DOHH2 (cell line): Measurements from ENCODE around the gene EIF2S1.
"Not testable (repeated sequence)": the region's sequence is repeated elsewhere in the genome, so short reads cannot be mapped to it uniquely, and the experiment has no call there.

ENCODE experiments used
- H3F3A ChIP-seq: fragments of 200-600 bp; sonication (generic), shearing (Covaris generic); 2 replicates; pipeline ENCODE4 v1.6.0; 2016; ENCODE audit warnings: antibody characterized with exemption, mild to moderate bottlenecking; ENCODE audit not compliant: control insufficient read depth, insufficient read depth
- H3K27ac ChIP-seq: fragments of 200-600 bp; sonication (generic); 2 replicates; pipeline ENCODE4 v1.5.1; 2014; ENCODE audit warnings: low read depth, mild to moderate bottlenecking, low read length, moderate library complexity
- H3K27me3 ChIP-seq: fragments of 200-600 bp; sonication (generic); 2 replicates; pipeline ENCODE4 v1.6.1; 2014; ENCODE audit warnings: mild to moderate bottlenecking, low read length, mixed read lengths; ENCODE audit not compliant: control insufficient read depth
- H3K36me3 ChIP-seq: fragments of 200-600 bp; sonication (generic); 2 replicates; pipeline ENCODE4 v1.6.1; 2014; ENCODE audit warnings: mild to moderate bottlenecking, low read length, moderate library complexity, mixed read lengths; ENCODE audit not compliant: control insufficient read depth
- H3K4me1 ChIP-seq: fragments of 200-600 bp; sonication (generic); 2 replicates; pipeline ENCODE4 v1.6.1; 2014; ENCODE audit warnings: mild to moderate bottlenecking, low read length, mixed read lengths; ENCODE audit not compliant: control insufficient read depth
- H3K4me2 ChIP-seq: fragments of 200-600 bp; sonication (generic); 2 replicates; pipeline ENCODE4 v1.6.0; 2014; ENCODE audit warnings: mild to moderate bottlenecking, low read length, moderate library complexity
- H3K4me3 ChIP-seq: fragments of 200-600 bp; sonication (generic); 2 replicates; pipeline ENCODE4 v1.5.1; 2014; ENCODE audit warnings: mild to moderate bottlenecking, low read length, mixed read lengths
- H3K79me2 ChIP-seq: fragments of 200-600 bp; sonication (generic); 2 replicates; pipeline ENCODE4 v1.6.1; 2014; ENCODE audit warnings: mild to moderate bottlenecking, low read length, mixed read lengths; ENCODE audit not compliant: control insufficient read depth
- H3K9me2 ChIP-seq: fragments of 200-600 bp; sonication (generic); replicated peaks from 2 replicates; pipeline ENCODE4 v1.6.1; 2014; ENCODE audit warnings: mild to moderate bottlenecking, low read length, mixed read lengths; ENCODE audit not compliant: control insufficient read depth
- H3K9me3 ChIP-seq: fragments of 200-600 bp; sonication (generic); 2 replicates; pipeline ENCODE4 v1.6.1; 2014; ENCODE audit warnings: antibody characterized with exemption, low read length, mixed read lengths; ENCODE audit not compliant: control insufficient read depth, insufficient read depth
- H4K20me1 ChIP-seq: fragments of 200-600 bp; sonication (generic); 2 replicates; pipeline ENCODE4 v1.6.0; 2014; ENCODE audit warnings: low read depth, mild to moderate bottlenecking, antibody characterized with exemption, low read length, moderate library complexity; ENCODE audit not compliant: control insufficient read depth, insufficient read depth
- CTCF ChIP-seq: fragments of 200-600 bp; sonication (generic); IDR thresholded peaks from one replicate; pipeline ENCODE4 v1.5.1; 2014; ENCODE audit warnings: antibody characterized with exemption, mild to moderate bottlenecking, low read depth, low read length; ENCODE audit not compliant: poor library complexity, severe bottlenecking
- EZH2phosphoT487 ChIP-seq: fragments of 200-600 bp; sonication (generic); IDR thresholded peaks from 2 replicates; pipeline ENCODE4 v1.6.1; 2017; ENCODE audit warnings: borderline replicate concordance, mild to moderate bottlenecking, antibody characterized with exemption, low read length, moderate library complexity, mixed read lengths

Gene EIF2S1

GRCh38 chr14:67400434-67400833 lies 40.3 kb downstream of the EIF2S1 start:
- TF ChIP-seq CTCF (no peak), EZH2phosphoT487 (no peak)
- Histone ChIP-seq H3K4me1 (no peaks in the 10 kb centered on the region), H3K36me3 (no peaks in the 10 kb centered on the region), H3K79me2 (no peaks in the 10 kb centered on the region), H3K27me3 (no peaks in the 10 kb centered on the region; the same call in 1 of the 2 replicates), H3K27ac (no peak overlapping the region), H4K20me1 (no peaks in the 10 kb centered on the region), H3K4me2 (no peak overlapping the region), H3K9me3 (no peaks in the 10 kb centered on the region), H3K4me3 (no peak overlapping the region), H3K9me2 (no peaks in the 10 kb centered on the region), H3F3A (no peaks in the 10 kb centered on the region)

GRCh38 chr14:67405771-67406170 lies 45.6 kb downstream of the EIF2S1 start:
- Histone ChIP-seq H3F3A (no peaks in the 10 kb centered on the region), H4K20me1 (no peaks in the 10 kb centered on the region), H3K27me3 (no peaks in the 10 kb centered on the region; the same call in 1 of the 2 replicates), H3K4me3 (no peak overlapping the region), H3K79me2 (no peaks in the 10 kb centered on the region), H3K9me3 (no peaks in the 10 kb centered on the region), H3K4me2 (no peak overlapping the region), H3K9me2 (no peaks in the 10 kb centered on the region), H3K27ac (no peak overlapping the region), H3K36me3 (no peaks in the 10 kb centered on the region), H3K4me1 (no peaks in the 10 kb centered on the region)
- TF ChIP-seq EZH2phosphoT487 (no peak), CTCF (no peak)

- H3K79me2 ChIP-seq, H3K4me3 ChIP-seq, H3K36me3 ChIP-seq, H3K9me2 ChIP-seq, H3K4me2 ChIP-seq, H4K20me1 ChIP-seq, H3K27me3 ChIP-seq, H3F3A ChIP-seq, H3K4me1 ChIP-seq, H3K27ac ChIP-seq, H3K9me3 ChIP-seq: not testable (repeated sequence)
Observed at GRCh38 chr14:67408122-67408801, 48.1 kb downstream of the EIF2S1 start.

- Histone ChIP-seq H3K4me1 (no peaks in the 10 kb centered on the region), H3K4me3 (no peak overlapping the region), H3K9me2 (no peaks in the 10 kb centered on the region), H3K27me3 (no peaks in the 10 kb centered on the region), H3K4me2 (no peak overlapping the region), H3K27ac (no peak overlapping the region), H3F3A (no peaks in the 10 kb centered on the region), H3K79me2 (no peaks in the 10 kb centered on the region), H3K36me3 (no peaks in the 10 kb centered on the region), H3K9me3 (no peaks in the 10 kb centered on the region), H4K20me1 (no peaks in the 10 kb centered on the region)
- TF ChIP-seq CTCF (no peak), EZH2phosphoT487 (no peak)
Observed at GRCh38 chr14:67409461-67409860, 49.3 kb downstream of the EIF2S1 start.
